WTC11 (cell line): ENCODE measurements around the gene NFIA. TPM values are rescaled to one million over a fixed set of nuclear protein-coding genes. Genes with fewer than 3 reads are reported as not detected.

Experiments
- ATAC-seq: fragments of 200-7000 bp; cut with Tn5 transposase; 2 replicates; pipeline ENCODE4 v1.10.0; 2021; ENCODE audit warnings: mild to moderate bottlenecking, moderate library complexity
- CTCF ChIA-PET: fragments of 300-600 bp; sonication (Branson Sonifier 250); formaldehyde crosslinking; loops from one replicate; lab custom pipeline; 2021; ENCODE audit warnings: antibody characterized with exemption; lab: Charles Lee
- POLR2A ChIA-PET: fragments of 350-600 bp; sonication (Branson Sonifier 250); formaldehyde crosslinking; loops from one replicate; lab custom pipeline; 2021; ENCODE audit warnings: antibody characterized with exemption; lab: Charles Lee
- DNase-seq: peaks from one replicate; pipeline ENCODE4 v3.0.0; 2021; ENCODE audit warnings: low spot score
- H3K27ac Mint-ChIP-seq: 2 replicates; pipeline ENCODE4 v1.8.0; 2021; ENCODE audit warnings: mixed read lengths
- H3K27me3 Mint-ChIP-seq: 2 replicates; pipeline ENCODE4 v1.8.0; 2021; ENCODE audit warnings: low read depth, mild to moderate bottlenecking, moderate library complexity, mixed read lengths
- H3K36me3 Mint-ChIP-seq: 2 replicates; pipeline ENCODE4 v1.8.0; 2021; ENCODE audit warnings: mixed read lengths
- H3K4me1 Mint-ChIP-seq: 2 replicates; pipeline ENCODE4 v1.8.0; 2022; ENCODE audit warnings: mixed read lengths
- H3K4me3 Mint-ChIP-seq: 2 replicates; pipeline ENCODE4 v1.8.0; 2021; ENCODE audit warnings: mild to moderate bottlenecking, moderate library complexity, mixed read lengths
- H3K9me3 Mint-ChIP-seq: 2 replicates; pipeline ENCODE4 v1.8.0; 2021; ENCODE audit warnings: mixed read lengths
- CREM ChIP-seq: sonication (generic); formaldehyde crosslinking; IDR thresholded peaks from 2 replicates; pipeline ENCODE4 v1.8.1; 2022; ENCODE audit warnings: mild to moderate bottlenecking, missing genetic modification reagents, moderate library complexity
- ELF4 ChIP-seq: sonication (generic); formaldehyde crosslinking; IDR thresholded peaks from 2 replicates; pipeline ENCODE4 v1.8.1; 2022; ENCODE audit warnings: low read depth, mild to moderate bottlenecking, moderate library complexity, missing genetic modification reagents
- ERG ChIP-seq: fragments of 250-450 bp; sonication (Bioruptor Pico); IDR thresholded peaks from 2 replicates; pipeline ENCODE4 v1.8.0; 2021; ENCODE audit warnings: mild to moderate bottlenecking
- GABPB1 ChIP-seq: sonication (generic); formaldehyde crosslinking; IDR thresholded peaks from 2 replicates; pipeline ENCODE4 v1.8.1; 2023; ENCODE audit warnings: mild to moderate bottlenecking, missing genetic modification reagents
- JUN ChIP-seq: sonication (generic); formaldehyde crosslinking; IDR thresholded peaks from 2 replicates; pipeline ENCODE4 v1.8.0; 2023; ENCODE audit warnings: mild to moderate bottlenecking, missing genetic modification reagents
- MYBL2 ChIP-seq: sonication (generic); formaldehyde crosslinking; IDR thresholded peaks from 2 replicates; pipeline ENCODE4 v1.8.1; 2023; ENCODE audit warnings: mild to moderate bottlenecking, moderate library complexity, missing genetic modification reagents
- NR3C1 ChIP-seq: sonication (generic); formaldehyde crosslinking; conservative IDR thresholded peaks from 2 replicates; pipeline ENCODE4 v1.8.1; 2023; ENCODE audit warnings: low read depth, mild to moderate bottlenecking, missing genetic modification reagents
- PRDM15 ChIP-seq: sonication (generic); formaldehyde crosslinking; IDR thresholded peaks from 2 replicates; pipeline ENCODE4 v1.8.0; 2022; ENCODE audit warnings: missing genetic modification reagents
- SMAD3 ChIP-seq: sonication (generic); formaldehyde crosslinking; IDR thresholded peaks from 2 replicates; pipeline ENCODE4 v1.8.0; 2022; ENCODE audit warnings: missing genetic modification reagents, mild to moderate bottlenecking, borderline replicate concordance
- SOX15 ChIP-seq: fragments of 250-450 bp; sonication (Bioruptor Pico); IDR thresholded peaks from 2 replicates; pipeline ENCODE4 v1.9.0; 2021; ENCODE audit warnings: mild to moderate bottlenecking
- TEAD4 ChIP-seq: sonication (generic); formaldehyde crosslinking; IDR thresholded peaks from 2 replicates; pipeline ENCODE4 v1.8.0; 2022; ENCODE audit warnings: mild to moderate bottlenecking, missing genetic modification reagents
- USF2 ChIP-seq: sonication (generic); formaldehyde crosslinking; IDR thresholded peaks from 2 replicates; pipeline ENCODE4 v1.8.1; 2023; ENCODE audit warnings: mild to moderate bottlenecking, missing genetic modification reagents, moderate library complexity
- ZNF423 ChIP-seq: fragments of 250-450 bp; sonication (Bioruptor Pico); IDR thresholded peaks from 2 replicates; pipeline ENCODE4 v2.1.2; 2022; ENCODE audit warnings: mild to moderate bottlenecking, moderate library complexity
- ZNF671 ChIP-seq: fragments of 250-450 bp; sonication (Bioruptor Pico); IDR thresholded peaks from 2 replicates; pipeline ENCODE4 v1.8.0; 2021; ENCODE audit warnings: mild to moderate bottlenecking
- total RNA-seq: library from RNA; stranded (reverse); gene quantifications from 3 replicates; pipeline ENCODE4 v1.2.3, GENCODE V29; 2021
- TF ChIP-seq, protein P1 (sequence below): sonication (generic); formaldehyde crosslinking; IDR thresholded peaks from 2 replicates; pipeline ENCODE4 v1.8.1; 2023; ENCODE audit warnings: mild to moderate bottlenecking, missing genetic modification reagents
- TF ChIP-seq, protein P2 (sequence below): fragments of 250-450 bp; sonication (Bioruptor Pico); IDR thresholded peaks from 2 replicates; pipeline ENCODE4 v1.9.0; 2021; ENCODE audit warnings: moderate library complexity, mild to moderate bottlenecking, inconsistent platforms, borderline replicate concordance
- TF ChIP-seq, protein P3 (sequence below): sonication (generic); formaldehyde crosslinking; IDR thresholded peaks from 2 replicates; pipeline ENCODE4 v1.8.0; 2022; ENCODE audit warnings: mild to moderate bottlenecking, missing genetic modification reagents
- TF ChIP-seq, protein P4 (sequence below): fragments of 250-450 bp; sonication (Bioruptor Pico); IDR thresholded peaks from 2 replicates; pipeline ENCODE4 v1.9.0; 2021; ENCODE audit warnings: mild to moderate bottlenecking
- TF ChIP-seq, protein P5 (sequence below): sonication (generic); formaldehyde crosslinking; IDR thresholded peaks from 2 replicates; pipeline ENCODE4 v1.8.0; 2022; ENCODE audit warnings: mild to moderate bottlenecking, missing genetic modification reagents

Gene NFIA
- total RNA-seq, 1 experiment from 2014 or later = 16.7 TPM

GRCh38 chr1:61370177-61370912, 288.0 kb downstream of the NFIA start (continued):
- TF ChIP-seq PRDM15 (CRISPR knock-in tag) (no peak), SMAD3 (CRISPR knock-in tag) (no peak), CREM (CRISPR knock-in tag) (no peak), TEAD4 (CRISPR knock-in tag) (no peak), ELF4 (CRISPR knock-in tag) (no peak), ERG (CRISPR knock-in tag) (no peak), ZNF423 (CRISPR knock-in tag) (no peak)
- TF ChIP-seq, protein P1, sequence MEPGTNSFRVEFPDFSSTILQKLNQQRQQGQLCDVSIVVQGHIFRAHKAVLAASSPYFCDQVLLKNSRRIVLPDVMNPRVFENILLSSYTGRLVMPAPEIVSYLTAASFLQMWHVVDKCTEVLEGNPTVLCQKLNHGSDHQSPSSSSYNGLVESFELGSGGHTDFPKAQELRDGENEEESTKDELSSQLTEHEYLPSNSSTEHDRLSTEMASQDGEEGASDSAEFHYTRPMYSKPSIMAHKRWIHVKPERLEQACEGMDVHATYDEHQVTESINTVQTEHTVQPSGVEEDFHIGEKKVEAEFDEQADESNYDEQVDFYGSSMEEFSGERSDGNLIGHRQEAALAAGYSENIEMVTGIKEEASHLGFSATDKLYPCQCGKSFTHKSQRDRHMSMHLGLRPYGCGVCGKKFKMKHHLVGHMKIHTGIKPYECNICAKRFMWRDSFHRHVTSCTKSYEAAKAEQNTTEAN (CRISPR knock-in tag) = no peak
- TF ChIP-seq, protein P2, sequence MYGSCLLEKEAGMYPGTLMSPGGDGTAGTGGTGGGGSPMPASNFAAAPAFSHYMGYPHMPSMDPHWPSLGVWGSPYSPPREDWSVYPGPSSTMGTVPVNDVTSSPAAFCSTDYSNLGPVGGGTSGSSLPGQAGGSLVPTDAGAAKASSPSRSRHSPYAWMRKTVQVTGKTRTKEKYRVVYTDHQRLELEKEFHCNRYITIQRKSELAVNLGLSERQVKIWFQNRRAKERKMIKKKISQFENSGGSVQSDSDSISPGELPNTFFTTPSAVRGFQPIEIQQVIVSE = no peak

- Mint-ChIP-seq H3K9me3 (no peaks in the 10 kb centered on the region), H3K36me3 (no peaks in the 10 kb centered on the region), H3K27me3 (no peaks in the 10 kb centered on the region), H3K4me1 (no peaks in the 10 kb centered on the region), H3K4me3 (no peak overlapping the region), H3K27ac (no peak overlapping the region)
- ChIA-PET POLR2A (interaction anchor here (1.1 kb wide), 1 partner anchor 8 kb away, joined by 3 read pairs; no protein-coding TSS in a partner anchor), CTCF (no interaction called here)
- TF ChIP-seq, protein P3, sequence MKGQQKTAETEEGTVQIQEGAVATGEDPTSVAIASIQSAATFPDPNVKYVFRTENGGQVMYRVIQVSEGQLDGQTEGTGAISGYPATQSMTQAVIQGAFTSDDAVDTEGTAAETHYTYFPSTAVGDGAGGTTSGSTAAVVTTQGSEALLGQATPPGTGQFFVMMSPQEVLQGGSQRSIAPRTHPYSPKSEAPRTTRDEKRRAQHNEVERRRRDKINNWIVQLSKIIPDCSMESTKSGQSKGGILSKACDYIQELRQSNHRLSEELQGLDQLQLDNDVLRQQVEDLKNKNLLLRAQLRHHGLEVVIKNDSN (CRISPR knock-in tag) = no peak
- ATAC-seq (no peak), DNase-seq (no peak)
Observed at GRCh38 chr1:61370913-61371279, 288.5 kb downstream of the NFIA start.

- Mint-ChIP-seq H3K36me3 (no peaks in the 10 kb centered on the region), H3K9me3 (no peaks in the 10 kb centered on the region), H3K27me3 (no peaks in the 10 kb centered on the region), H3K4me1 (no peaks in the 10 kb centered on the region), H3K27ac (no peak overlapping the region), H3K4me3 (no peak overlapping the region)
- DNase-seq (no peak), ATAC-seq (no peak)
- CTCF ChIA-PET = no interaction called here
- POLR2A ChIA-PET = no interaction called here
- TF ChIP-seq, protein P4, sequence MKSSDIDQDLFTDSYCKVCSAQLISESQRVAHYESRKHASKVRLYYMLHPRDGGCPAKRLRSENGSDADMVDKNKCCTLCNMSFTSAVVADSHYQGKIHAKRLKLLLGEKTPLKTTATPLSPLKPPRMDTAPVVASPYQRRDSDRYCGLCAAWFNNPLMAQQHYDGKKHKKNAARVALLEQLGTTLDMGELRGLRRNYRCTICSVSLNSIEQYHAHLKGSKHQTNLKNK (CRISPR knock-in tag) = no peak
- TF ChIP-seq NR3C1 (CRISPR knock-in tag) = no peak
- no peak for TF ChIP-seq ZNF671 (CRISPR knock-in tag)
- no peak for TF ChIP-seq USF2 (CRISPR knock-in tag)
- TF ChIP-seq GABPB1 = no peak
- TF ChIP-seq JUN (CRISPR knock-in tag) = no peak
- TF ChIP-seq SOX15 (CRISPR knock-in tag) = no peak
- TF ChIP-seq ERG (CRISPR knock-in tag) = no peak
- no peak for TF ChIP-seq MYBL2
- TF ChIP-seq, protein P5, sequence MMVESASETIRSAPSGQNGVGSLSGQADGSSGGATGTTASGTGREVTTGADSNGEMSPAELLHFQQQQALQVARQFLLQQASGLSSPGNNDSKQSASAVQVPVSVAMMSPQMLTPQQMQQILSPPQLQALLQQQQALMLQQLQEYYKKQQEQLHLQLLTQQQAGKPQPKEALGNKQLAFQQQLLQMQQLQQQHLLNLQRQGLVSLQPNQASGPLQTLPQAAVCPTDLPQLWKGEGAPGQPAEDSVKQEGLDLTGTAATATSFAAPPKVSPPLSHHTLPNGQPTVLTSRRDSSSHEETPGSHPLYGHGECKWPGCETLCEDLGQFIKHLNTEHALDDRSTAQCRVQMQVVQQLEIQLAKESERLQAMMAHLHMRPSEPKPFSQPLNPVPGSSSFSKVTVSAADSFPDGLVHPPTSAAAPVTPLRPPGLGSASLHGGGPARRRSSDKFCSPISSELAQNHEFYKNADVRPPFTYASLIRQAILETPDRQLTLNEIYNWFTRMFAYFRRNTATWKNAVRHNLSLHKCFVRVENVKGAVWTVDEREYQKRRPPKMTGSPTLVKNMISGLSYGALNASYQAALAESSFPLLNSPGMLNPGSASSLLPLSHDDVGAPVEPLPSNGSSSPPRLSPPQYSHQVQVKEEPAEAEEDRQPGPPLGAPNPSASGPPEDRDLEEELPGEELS (CRISPR knock-in tag) = no peak
Observed at GRCh38 chr1:61372944-61373343, 290.6 kb downstream of the NFIA start.
